CD4-positive, alpha-beta T cell treated with Interleukin-2 at 100 ng/mL for 4 hours (primary cell): Measurements from ENCODE around the gene TRPC4.
"Not testable (repeated sequence)": the region's sequence is repeated elsewhere in the genome, so short reads cannot be mapped to it uniquely, and the experiment has no call there.

ENCODE experiments used
- DNase-seq: peaks from one replicate; pipeline ENCODE4 v3.0.0-alpha.2; 2020; ENCODE audit warnings: low spot score

Gene TRPC4

DNA sequence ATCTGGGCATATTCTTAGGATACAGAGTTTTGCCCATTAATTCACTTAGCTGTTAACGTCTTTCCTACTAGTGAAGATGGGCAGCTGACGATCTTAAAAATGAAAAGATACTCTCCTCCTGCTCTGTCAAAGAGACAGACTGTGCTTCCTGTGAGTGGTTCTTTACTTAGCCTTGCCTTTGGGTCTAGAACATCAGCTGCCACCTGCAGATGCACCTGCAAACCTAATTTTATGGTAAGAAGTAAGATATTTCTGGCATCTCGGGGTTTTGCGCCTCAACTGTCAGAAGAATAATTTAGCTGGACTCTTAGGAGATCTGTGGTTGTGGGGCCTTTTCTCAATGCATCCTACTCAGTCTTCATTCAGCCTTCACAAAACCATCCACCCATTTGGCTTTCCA, 36.2 kb downstream of the TRPC4 start:
- DNase-seq, result no peak

DNA sequence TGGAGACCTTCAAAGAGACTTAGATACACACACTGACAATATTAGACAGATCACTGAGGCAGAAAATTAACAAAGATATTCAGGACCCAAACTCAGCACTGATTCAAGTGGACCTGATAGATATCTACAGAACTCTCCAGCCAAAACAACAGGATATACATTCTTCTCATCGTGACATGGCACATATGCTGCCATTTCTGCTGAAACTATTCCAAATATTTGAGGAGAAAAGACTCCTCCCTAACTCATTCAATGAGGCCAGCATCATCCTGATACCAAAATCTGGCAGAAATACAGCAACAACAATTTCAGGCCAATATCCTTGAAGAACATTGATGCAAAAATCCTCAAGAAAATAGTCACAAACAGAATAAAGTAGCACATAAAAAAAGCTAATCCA, 53.3 kb downstream of the TRPC4 start:
- no peak for DNase-seq

DNA sequence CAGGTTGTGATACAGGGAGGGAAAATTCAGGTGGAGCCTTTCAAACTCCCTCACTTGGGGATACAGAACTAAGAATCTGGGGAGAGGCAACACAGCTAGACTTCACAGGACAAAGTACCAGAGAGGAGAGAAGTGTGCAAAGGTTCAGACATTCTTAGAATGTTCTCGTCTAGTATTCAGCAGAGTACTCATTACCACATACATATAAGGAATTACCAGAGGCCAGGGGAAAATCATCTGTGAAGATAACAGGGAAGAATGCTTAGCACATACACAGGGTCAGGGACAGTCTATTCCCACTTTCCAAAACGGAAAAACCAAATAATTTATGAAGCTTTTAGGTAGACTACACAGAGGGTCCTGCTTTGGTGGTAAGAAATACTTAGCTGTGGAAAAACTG, 58.1 kb downstream of the TRPC4 start:
- no peak for DNase-seq

DNA sequence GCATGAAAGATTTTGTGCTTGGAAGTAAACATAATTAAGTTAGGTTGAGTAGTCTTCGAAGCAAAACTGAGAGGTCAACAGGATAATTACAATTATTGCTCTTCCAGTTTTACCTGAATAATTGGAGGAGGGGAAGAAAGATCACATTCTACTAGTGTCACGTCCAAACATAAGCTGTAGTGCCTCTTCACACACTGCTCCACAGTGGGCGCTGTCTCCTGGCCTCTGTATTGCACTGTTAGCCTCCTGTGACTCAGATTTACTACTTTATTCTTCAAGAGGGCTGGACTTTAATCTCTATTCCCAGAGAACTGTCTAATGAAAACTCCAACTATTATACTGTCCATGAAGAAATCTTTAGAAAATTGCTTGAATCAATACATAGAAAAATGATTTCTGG, 62.9 kb downstream of the TRPC4 start:
- DNase-seq, result no peak

DNA sequence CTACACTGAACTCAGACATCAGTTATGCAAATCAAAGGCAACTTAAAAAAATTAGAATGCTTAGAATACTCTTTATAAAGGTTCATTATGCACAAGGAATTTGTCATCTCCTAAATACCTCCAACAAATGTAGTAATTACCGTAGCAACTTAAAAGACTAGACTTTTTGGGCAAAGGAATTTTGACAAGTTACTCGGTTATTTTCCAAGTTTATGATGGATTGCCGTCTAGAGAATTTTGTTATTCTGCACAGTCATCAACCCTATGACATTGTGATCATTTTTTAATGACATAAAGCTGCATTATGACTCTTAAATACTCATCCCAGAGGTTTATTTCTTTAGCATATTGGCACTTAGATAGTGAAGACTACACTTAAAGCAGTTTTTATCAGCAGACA, 71.9 kb downstream of the TRPC4 start:
- DNase-seq, result no peak

DNA sequence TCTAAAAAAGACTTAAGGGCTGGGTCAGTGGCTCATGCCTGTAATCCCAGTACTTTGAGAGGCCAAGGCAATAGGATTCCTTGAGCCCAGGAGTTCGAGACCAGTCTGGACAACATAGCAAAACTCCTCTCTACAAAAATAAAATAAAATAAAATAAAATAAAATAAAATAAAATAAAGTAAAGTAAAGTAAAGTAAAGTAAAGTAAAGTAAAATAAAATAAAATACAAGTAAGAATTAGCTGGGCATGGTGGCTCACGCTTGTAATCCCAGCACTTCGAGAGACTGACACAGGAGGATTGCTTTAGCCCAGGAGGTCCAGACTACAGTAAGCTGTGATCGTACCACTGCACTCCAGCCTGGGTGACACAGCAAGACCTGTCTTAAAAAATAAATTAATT, 72.8 kb downstream of the TRPC4 start:
- not testable (repeated sequence) for DNase-seq

DNA sequence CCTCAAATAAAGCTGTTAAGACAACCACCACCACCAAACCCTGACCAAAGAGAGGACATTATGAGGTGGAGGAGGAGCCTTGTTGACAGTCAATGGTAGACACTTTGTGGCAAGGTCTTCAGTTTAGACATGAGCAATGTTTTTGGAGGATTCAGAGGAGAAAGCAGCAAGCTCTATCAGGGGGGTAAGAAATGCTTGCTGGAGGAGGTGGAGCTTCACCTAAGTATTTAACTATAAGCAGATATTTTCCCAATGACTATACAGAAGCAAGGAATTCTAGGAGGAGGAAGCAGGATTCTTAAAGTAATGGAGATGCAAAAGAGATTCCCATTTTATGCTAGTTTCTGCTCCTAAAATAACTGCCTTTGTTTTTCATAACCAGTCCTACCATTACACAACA, 74.2 kb downstream of the TRPC4 start:
- no peak for DNase-seq

DNA sequence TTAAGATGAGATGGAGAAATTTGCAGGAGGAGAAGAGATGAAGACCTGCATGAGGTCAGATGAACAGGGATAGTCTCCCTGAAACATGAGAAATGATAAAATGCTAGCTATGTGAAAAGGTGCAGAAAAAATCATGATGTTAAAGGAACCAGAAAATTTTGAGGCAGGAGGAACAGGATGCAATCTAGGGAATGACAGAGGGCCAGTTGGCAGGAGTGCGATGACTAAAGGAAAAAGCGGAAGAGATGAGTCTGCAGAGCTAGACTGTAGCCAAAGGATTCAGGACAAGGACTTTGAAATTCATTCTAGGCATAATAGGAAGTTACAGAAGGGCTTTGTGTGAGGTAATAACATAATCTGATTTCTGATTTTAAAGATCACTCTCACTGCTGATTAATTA, 77.9 kb downstream of the TRPC4 start:
- DNase-seq, result no peak

DNA sequence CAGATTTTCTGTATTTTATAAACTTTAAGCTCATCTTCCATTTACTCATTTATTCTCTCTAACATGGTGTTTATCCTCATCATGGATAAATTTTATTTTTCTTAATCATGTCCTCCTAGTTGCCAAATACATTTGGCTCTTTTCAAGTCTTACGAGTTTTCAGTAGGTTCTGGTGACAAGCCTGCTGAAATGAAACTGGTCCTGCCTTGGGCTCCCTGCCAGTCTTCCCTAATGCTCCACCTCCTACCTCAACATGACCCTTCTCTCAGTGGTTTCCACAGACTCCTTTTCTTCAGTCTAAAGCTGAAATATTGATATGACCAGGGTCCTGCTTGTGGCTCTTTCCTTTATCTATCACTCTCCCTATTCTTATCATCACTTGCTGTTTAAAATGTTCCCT, 81.2 kb downstream of the TRPC4 start:
- no peak for DNase-seq

DNA sequence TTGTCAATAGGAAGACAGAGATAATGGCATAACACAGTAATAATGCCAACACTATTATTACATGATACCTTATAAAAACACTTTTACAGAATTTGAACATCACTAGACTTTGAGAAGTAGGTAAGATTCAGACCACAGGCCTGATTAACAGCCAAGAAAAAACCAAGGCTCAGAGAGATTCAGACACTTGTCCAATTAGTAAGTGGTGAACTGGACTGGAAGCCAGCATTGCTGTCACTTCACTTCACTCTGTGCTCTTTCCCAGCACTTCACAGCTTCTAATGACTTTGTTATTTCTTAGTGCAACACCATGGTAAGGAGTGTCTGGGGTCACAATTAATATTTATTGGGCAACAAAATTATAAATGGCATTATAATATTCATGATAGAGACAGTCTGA, 91.9 kb downstream of the TRPC4 start:
- DNase-seq, result no peak

DNA sequence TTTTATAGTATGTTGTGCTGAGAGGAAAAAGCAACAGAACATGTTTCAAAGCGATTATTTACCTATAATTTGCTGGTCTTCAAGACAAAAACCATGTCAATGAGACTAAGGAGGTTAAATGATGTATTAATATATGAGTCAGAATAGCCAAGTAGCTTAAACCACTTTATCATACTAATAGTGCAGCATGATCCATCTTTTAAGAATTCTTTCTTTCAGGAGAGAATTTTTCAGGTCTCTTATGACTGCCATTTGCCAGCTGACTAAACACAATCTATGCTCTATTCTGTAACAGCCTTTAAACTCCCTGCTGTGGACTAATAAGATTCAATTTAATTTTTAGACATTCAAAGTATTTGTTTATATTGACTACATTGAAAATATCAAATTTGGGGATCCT, 93.7 kb downstream of the TRPC4 start:
- DNase-seq, result no peak

DNA sequence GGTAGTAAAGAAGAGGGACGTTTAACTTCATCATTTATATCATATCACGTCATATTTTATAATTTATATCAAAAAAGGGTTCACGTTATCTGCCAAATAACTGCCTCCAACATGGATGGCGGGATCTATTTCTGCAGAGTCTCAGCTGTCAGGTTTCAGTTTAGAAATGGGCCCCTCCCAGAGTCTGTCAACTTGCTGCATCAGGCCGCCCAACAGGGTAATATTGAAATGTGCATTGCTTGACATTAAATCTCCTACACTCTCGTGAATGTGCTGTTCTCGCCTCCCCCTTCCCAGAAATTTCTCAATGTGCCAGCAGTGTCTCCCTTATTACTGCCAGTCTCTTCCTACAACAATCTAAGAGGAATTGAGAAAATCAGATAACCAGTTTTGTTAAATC, 96.9 kb downstream of the TRPC4 start:
- no peak for DNase-seq

DNA sequence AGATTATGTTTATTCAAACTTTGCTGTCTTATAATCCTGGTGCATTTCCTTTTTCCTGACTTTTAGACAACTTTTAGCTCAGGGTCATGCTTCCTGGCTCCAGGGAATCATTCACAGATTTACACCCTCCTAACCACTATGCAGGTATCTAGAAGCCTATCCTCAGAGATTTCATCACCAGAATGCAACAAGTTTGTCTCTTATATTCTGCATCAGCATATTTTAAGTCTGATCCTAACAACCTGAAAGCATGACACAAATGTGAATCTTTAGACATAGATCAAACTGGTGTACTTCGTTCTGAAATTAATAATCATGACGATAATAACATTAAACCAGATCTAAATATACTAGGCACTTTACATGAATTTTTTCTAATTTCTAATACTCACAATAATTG, 100.0 kb downstream of the TRPC4 start:
- no peak for DNase-seq

DNA sequence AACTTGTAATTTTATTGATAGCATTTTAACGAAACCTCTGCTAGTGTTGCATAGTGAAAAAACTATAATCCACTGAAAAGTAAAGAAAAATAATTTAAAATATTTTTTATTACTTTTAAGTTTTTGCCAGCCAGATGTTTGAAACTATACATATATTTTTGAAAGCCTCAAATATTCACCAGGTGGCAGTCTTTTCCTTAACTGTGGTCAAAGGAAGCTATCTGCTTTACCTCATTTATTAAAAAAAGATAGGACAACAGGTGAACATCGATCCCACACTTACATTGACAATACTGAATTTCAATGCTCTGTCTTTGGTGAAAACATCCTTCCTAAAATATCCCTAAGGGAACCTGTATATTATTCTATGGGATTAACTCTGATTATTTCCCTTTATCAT, 100.5 kb downstream of the TRPC4 start:
- no peak for DNase-seq

DNA sequence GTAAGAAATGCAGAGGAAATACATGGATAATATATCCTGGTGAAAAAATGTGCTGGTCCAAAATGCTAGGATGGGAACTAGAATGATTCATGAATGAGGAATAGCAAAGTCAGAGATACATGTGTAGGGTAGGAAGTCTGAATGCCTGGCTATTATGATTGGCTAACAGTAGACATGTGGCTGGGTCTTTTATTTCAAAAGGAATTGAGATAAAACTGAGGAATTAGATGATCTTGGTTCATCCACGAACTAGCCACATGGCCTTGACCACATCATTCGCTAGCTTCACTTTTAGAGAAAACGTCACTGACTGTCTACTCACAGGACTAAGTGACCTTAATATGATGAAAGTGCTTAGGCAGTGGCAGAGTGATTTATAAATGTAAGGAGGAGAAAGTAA, 103.1 kb downstream of the TRPC4 start:
- DNase-seq, result no peak

DNA sequence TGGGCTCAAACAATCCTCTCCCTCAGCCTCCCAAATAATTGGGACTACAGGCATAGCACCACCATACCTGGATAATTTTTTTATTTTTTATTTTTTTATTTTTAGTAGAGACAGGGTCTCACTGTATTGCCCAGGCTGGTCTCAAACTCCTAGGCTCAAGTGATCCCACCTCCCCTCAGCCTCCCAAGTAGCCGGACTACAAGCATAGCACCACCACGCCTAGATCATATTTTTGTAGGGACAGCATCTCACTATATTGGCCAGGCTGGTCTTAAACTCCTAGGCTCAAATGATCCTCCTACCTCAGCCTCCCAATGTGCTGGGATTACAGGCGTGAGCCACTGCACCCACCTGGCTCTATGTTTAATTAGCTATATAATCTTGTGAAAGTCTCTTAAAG, 114.2 kb downstream of the TRPC4 start:
- no peak for DNase-seq

DNA sequence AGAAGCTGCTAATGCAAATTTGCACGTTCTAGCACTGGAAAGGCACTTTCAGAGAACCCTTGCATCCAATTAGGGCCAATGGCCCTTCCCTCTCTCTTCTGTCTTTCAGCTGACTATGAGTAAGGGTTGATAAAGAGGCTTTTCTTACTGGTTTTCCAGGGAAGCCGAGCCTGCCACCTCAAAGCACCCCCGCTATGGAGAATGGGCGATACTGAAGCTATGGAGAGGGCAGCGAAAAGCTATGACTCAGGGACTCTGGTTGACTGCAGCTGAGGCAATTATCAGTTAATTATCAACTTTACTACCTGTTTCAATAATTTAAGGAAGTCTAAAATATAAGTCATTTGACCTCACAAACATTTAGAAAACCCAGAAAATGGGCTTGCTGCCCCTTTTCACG, 115.8 kb downstream of the TRPC4 start:
- no peak for DNase-seq

DNA sequence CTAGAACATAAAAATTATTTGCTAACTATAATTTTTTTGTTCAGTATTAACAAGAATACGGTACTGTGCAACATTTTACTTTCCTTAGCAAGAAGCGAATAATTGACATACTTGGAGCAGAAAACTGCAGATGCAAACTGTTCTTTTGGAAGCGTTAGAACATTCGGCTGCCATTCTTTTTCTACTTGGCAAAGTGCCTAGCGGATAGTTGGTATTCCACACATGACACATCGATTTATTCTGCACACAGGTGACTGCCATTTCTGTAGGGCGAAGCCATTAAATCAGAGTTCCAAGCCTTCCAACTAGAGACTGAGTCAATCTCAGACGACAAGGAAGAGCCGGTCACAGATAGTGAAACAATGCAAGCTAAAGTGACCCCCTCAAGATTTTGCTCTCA, 117.4 kb downstream of the TRPC4 start:
- no peak for DNase-seq

DNA sequence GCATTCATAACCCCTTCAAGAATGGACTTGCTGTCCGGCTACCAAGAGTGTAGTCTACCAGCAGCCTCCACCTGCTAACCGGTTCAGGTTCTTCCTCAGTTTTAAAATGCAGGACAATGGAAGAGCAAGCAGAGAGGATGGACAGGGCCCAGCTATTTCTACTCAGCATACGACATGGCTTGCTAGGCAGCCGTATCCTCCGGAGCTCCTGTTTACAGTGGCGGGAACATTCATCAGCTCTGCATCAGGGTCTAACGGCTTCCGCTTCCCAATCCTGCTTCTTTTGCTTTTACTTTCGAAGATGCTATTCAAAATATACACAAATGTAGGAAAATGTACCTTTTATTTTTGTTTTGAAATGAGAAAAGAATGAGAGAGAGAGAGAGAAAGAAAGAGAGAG, 118.5 kb downstream of the TRPC4 start:
- DNase-seq, result no peak

DNA sequence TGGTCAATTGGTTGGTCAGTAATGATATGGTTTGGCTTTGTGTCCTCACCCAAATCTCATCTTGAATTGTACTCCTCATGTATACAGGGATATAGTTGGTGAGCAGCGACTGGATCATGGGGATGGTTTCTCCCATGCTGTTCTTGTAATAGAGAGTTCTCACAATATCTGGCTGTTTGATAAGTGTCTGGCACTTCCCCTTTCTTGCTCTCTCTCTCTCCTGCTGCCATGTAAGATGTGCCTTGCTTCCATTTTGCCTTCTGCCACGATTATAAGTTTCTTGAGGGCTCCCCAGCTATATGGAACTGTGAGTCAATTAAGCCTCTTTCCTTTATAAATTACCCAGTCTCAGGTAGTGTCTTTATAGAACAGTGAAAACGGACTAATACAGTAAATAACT, 120.7 kb downstream of the TRPC4 start:
- DNase-seq, result no peak

DNA sequence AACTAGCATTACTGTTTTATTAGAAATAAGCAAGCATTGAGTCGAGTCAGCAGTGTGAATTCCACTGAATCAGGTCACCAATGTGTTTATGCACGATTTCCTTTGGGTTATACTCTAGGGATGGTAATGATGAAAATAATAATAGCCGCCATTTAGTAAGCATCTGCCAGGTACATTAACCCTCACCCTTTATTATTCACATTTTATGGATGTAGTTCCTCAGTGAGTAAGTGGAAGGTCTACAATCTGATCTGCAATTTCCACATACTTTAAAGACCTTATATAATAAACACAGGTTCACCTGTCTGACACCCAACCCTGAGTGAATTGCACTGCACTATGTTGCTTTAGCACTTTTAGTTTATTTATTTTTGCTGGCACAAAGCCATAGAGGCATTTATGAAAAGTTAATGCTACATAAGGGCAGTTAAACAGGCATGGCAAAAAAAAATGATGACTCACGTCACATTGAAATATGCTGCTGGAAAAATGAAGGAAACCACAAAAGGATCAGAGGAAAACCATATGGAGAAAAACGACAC, 122.4 kb downstream of the TRPC4 start:
- no peak for DNase-seq

DNA sequence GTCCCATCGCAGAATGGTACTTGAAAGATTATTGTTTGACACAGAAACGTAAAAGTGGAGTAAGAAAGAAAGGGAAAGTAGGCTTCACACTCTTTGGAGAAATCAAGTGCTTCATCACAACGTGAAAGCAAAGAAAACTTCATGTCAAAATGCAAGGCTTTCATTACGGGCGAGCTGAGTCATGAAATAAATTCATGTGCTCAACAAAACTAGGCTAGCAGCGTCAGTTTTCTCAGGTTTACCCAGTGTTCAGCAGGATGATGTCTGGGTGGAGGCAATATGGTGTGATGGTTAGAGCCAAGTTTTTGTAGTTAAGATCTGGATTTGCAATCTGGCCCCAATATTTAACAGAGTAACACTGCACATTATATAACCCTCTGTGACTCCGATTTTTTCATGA, 128.0 kb downstream of the TRPC4 start:
- no peak for DNase-seq

DNA sequence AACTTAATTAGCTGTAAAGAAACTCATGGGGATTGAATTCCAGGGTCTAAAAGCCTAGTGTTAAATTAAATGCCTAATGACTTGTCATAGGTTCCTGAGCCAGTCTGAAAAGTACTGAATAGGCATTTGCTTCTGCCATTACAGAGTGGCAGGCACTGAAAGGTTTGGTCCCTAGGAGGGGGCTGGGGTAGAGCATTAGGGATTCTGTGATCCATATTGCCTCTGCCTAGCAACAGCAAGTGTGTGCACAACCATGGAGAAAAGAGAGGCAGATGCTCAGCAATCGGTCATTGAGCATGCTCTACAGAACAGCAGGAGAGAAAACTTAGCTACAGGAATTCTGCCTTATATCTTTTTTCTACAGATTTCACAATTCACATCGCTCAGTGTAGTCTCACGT, 133.5 kb downstream of the TRPC4 start:
- DNase-seq, result no peak

DNA sequence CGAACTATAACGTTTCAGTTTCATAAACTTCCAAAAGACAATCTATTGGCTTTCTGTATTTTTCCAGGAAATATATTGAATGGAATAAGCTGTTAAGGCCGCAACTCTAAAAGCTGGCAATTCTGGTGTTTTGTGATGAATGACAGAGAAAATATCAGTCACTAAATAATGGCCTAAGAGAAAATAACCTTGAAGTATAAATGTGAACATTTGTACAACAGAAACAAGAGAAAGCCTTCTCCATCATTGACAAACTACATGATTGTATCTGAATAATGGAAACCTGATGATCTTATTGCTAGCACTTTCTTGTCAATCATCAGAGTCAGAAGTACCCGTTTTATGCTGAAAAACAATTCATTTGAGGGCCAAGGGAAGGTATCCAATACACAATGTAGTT, 134.3 kb downstream of the TRPC4 start:
- DNase-seq, result no peak

DNA sequence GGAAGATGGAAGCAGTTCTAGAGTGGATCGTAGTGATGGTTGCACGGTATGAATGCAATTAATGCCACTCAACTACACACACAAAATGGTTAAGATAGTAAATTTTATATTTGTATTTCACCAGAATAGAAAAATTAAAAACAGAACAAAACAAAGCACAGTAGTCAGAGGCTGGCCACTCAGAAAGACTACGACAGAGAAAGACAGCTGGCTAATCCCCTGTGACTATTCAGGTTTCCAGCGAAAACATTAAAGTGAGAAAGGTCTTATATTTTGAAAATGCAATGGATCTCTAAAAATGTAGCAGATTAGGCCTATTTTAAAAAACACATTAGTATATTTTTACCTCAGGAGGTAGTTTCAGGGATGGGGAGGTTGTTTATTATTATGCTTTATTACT, 139.7 kb downstream of the TRPC4 start:
- no peak for DNase-seq
